GM18508 (cell line): ENCODE data around the gene FAM78A.
"Not testable (repeated sequence)": the region's sequence is repeated elsewhere in the genome, so short reads cannot be mapped to it uniquely, and the experiment has no call there.

ENCODE experiments used
- ATAC-seq: cut with Tn5 transposase; IDR thresholded peaks from one replicate; pipeline ENCODE4 v1.9.1; 2021; ENCODE audit warnings: moderate number of reproducible peaks; ENCODE audit not compliant: insufficient read depth, unreplicated experiment

FAM78A gene

GRCh38 chr9:131270171-131271015 lies 5.9 kb downstream of the FAM78A start:
- ATAC-seq = no peak

- no peak for ATAC-seq
Observed at GRCh38 chr9:131266266-131267229, 9.8 kb downstream of the FAM78A start.

GRCh38 chr9:131264231-131264630 lies 12.1 kb downstream of the FAM78A start:
- no peak for ATAC-seq

GRCh38 chr9:131263701-131264100 lies 12.6 kb downstream of the FAM78A start:
- no peak for ATAC-seq

GRCh38 chr9:131263033-131263343 lies 13.3 kb downstream of the FAM78A start:
- ATAC-seq = not testable (repeated sequence)

- no peak for ATAC-seq
Observed at GRCh38 chr9:131262327-131263032, 13.8 kb downstream of the FAM78A start.

GRCh38 chr9:131260751-131261452 lies 15.4 kb downstream of the FAM78A start:
- no peak for ATAC-seq

GRCh38 chr9:131259916-131260597 lies 16.3 kb downstream of the FAM78A start:
- no peak for ATAC-seq

GRCh38 chr9:131259432-131259898 lies 16.8 kb downstream of the FAM78A start:
- ATAC-seq = no peak

- ATAC-seq = no peak
Observed at GRCh38 chr9:131258698-131259431, 17.4 kb downstream of the FAM78A start.

- no peak for ATAC-seq
Observed at GRCh38 chr9:131258186-131258585, 18.1 kb downstream of the FAM78A start.

GRCh38 chr9:131257266-131258025 lies 18.9 kb downstream of the FAM78A start:
- ATAC-seq = no peak

- no peak for ATAC-seq
Observed at GRCh38 chr9:131255676-131256197, 20.6 kb downstream of the FAM78A start.

GRCh38 chr9:131254626-131255025 lies 21.7 kb downstream of the FAM78A start:
- no peak for ATAC-seq

GRCh38 chr9:131253891-131254491 lies 22.3 kb downstream of the FAM78A start:
- no peak for ATAC-seq

- ATAC-seq = no peak
Observed at GRCh38 chr9:131252120-131252519, 24.2 kb downstream of the FAM78A start.

- ATAC-seq = no peak
Observed at GRCh38 chr9:131246618-131247017, 29.7 kb downstream of the FAM78A start.
